Neural progenitor cell (in vitro differentiated cells): ENCODE data around the gene PDGFRB. TPM values are rescaled to one million over a fixed set of nuclear protein-coding genes. Genes with fewer than 3 reads are reported as not detected.

Source experiments
- DNase-seq: peaks from one replicate; pipeline ENCODE4 v3.0.0-alpha.2; 2016; ENCODE audit warnings: low spot score
- H2AFZ ChIP-seq: fragments of 200-600 bp; sonication (generic); replicated peaks from 2 replicates; pipeline ENCODE4 v1.6.1; 2016; ENCODE audit warnings: antibody characterized with exemption
- H3F3A ChIP-seq: fragments of 200-600 bp; sonication (generic); 2 replicates; pipeline ENCODE4 v1.6.1; 2016; ENCODE audit warnings: antibody characterized with exemption, low read depth
- H3K27ac ChIP-seq: fragments of 200-600 bp; sonication (generic); 2 replicates; pipeline ENCODE4 v1.5.1; 2016; ENCODE audit warnings: mild to moderate bottlenecking
- H3K27me3 ChIP-seq: fragments of 200-600 bp; sonication (generic); 2 replicates; pipeline ENCODE4 v1.6.1; 2016; ENCODE audit warnings: mild to moderate bottlenecking, moderate library complexity
- H3K36me3 ChIP-seq: fragments of 200-600 bp; sonication (generic); 2 replicates; pipeline ENCODE4 v1.5.1; 2016
- H3K4me1 ChIP-seq: fragments of 200-600 bp; sonication (generic); 2 replicates; pipeline ENCODE4 v1.6.1; 2016; ENCODE audit warnings: mixed run types
- H3K4me2 ChIP-seq: fragments of 200-600 bp; sonication (generic); 2 replicates; pipeline ENCODE4 v1.6.1; 2016
- H3K4me3 ChIP-seq: fragments of 200-600 bp; sonication (generic); 2 replicates; pipeline ENCODE4 v1.5.1; 2016
- H3K79me2 ChIP-seq: fragments of 200-600 bp; sonication (generic); 2 replicates; pipeline ENCODE4 v1.6.1; 2016; ENCODE audit warnings: low read depth
- H3K9ac ChIP-seq: fragments of 200-600 bp; sonication (generic); 2 replicates; pipeline ENCODE4 v1.6.1; 2016
- H3K9me3 ChIP-seq: fragments of 200-600 bp; sonication (generic); 2 replicates; pipeline ENCODE4 v1.5.1; 2016; ENCODE audit warnings: low read depth
- H4K20me1 ChIP-seq: fragments of 200-600 bp; sonication (generic); 2 replicates; pipeline ENCODE4 v1.6.1; 2016; ENCODE audit warnings: low read depth
- H3K27ac Mint-ChIP-seq: 3 replicates; pipeline ENCODE4 v1.8.0; 2021; ENCODE audit warnings: mixed read lengths
- H3K27me3 Mint-ChIP-seq: 2 replicates; pipeline ENCODE4 v1.8.0; 2022; ENCODE audit warnings: low read depth, mild to moderate bottlenecking, inconsistent platforms, moderate library complexity, mixed read lengths; ENCODE audit not compliant: insufficient read depth
- H3K36me3 Mint-ChIP-seq: 3 replicates; pipeline ENCODE4 v1.8.0; 2021; ENCODE audit warnings: mixed read lengths
- H3K4me1 Mint-ChIP-seq: 3 replicates; pipeline ENCODE4 v1.8.0; 2021; ENCODE audit warnings: mixed read lengths
- H3K4me3 Mint-ChIP-seq: 3 replicates; pipeline ENCODE4 v1.8.0; 2021; ENCODE audit warnings: mild to moderate bottlenecking, moderate library complexity, mixed read lengths
- H3K9me3 Mint-ChIP-seq: 3 replicates; pipeline ENCODE4 v1.8.0; 2020; ENCODE audit warnings: mixed read lengths
- CTCF ChIP-seq: fragments of 200-600 bp; sonication (generic); IDR thresholded peaks from 2 replicates; pipeline ENCODE4 v1.5.1; 2017; ENCODE audit warnings: antibody characterized with exemption, mild to moderate bottlenecking
- EZH2 ChIP-seq: fragments of 200-600 bp; sonication (generic); IDR thresholded peaks from 2 replicates; pipeline ENCODE4 v1.6.1; 2017; ENCODE audit warnings: antibody characterized with exemption, mild to moderate bottlenecking, moderate library complexity
- EZH2phosphoT487 ChIP-seq: fragments of 200-600 bp; sonication (generic); IDR thresholded peaks from 2 replicates; pipeline ENCODE4 v1.6.1; 2017; ENCODE audit warnings: antibody characterized with exemption
- total RNA-seq: library from RNA; depleted of rRNA; stranded (reverse); fragments of >200 nt; gene quantifications from 2 replicates; pipeline ENCODE4 v1.2.3, GENCODE V29; 2015; ENCODE audit warnings: low replicate concordance

Gene PDGFRB
- total RNA-seq, 1 donor from 2014 or later: 8.9 TPM

- Histone ChIP-seq H2AFZ (no peak overlapping the region), H3K4me3 (no peak overlapping the region), H3K4me2 (no peak overlapping the region), H3K9me3 (no peaks in the 10 kb centered on the region), H3K79me2 (no peaks in the 10 kb centered on the region), H3K9ac (no peak overlapping the region), H3K36me3 (no peaks in the 10 kb centered on the region), H3F3A (no peaks in the 10 kb centered on the region), H4K20me1 (no peaks in the 10 kb centered on the region), H3K27ac (no peak overlapping the region), H3K4me1 (no peaks in the 10 kb centered on the region), H3K27me3 (peaks cover 1% of the 10 kb centered on the region)
- H3K36me3 Mint-ChIP-seq: no peaks in the 10 kb centered on the region
- no peak overlapping the region for H3K4me3 Mint-ChIP-seq
- peaks cover 2% of the 10 kb centered on the region for H3K9me3 Mint-ChIP-seq
- H3K27ac Mint-ChIP-seq: no peak overlapping the region
- H3K4me1 Mint-ChIP-seq: peaks cover 17% of the 10 kb centered on the region
- DNase-seq: no peak
- H3K27me3 Mint-ChIP-seq: peaks cover 10% of the 10 kb centered on the region
- TF ChIP-seq EZH2 (no peak), EZH2phosphoT487 (no peak), CTCF (no peak)
These were observed 22.6 kb upstream of the PDGFRB start for GRCh38 chr5:150178262-150178661.

GRCh38 chr5:150177721-150178120, 22.1 kb upstream of the PDGFRB start:
- peaks cover 7% of the 10 kb centered on the region for H3K27me3 Mint-ChIP-seq
- Histone ChIP-seq H3K27ac (no peak overlapping the region), H2AFZ (no peak overlapping the region), H3F3A (no peaks in the 10 kb centered on the region), H3K36me3 (no peaks in the 10 kb centered on the region), H3K79me2 (no peaks in the 10 kb centered on the region), H3K9me3 (no peaks in the 10 kb centered on the region), H3K4me3 (no peak overlapping the region), H3K9ac (no peak overlapping the region), H3K27me3 (peaks cover 4% of the 10 kb centered on the region), H3K4me1 (no peaks in the 10 kb centered on the region), H3K4me2 (no peak overlapping the region), H4K20me1 (no peaks in the 10 kb centered on the region)
- H3K4me1 Mint-ChIP-seq: peaks cover 20% of the 10 kb centered on the region
- peaks cover 2% of the 10 kb centered on the region for H3K9me3 Mint-ChIP-seq
- no peak overlapping the region for H3K27ac Mint-ChIP-seq
- no peak overlapping the region for H3K4me3 Mint-ChIP-seq
- no peak for DNase-seq
- H3K36me3 Mint-ChIP-seq: no peaks in the 10 kb centered on the region
- no peak for TF ChIP-seq EZH2phosphoT487
- TF ChIP-seq EZH2: no peak
- no peak for TF ChIP-seq CTCF

- Mint-ChIP-seq H3K36me3 (no peaks in the 10 kb centered on the region), H3K4me1 (peaks cover 20% of the 10 kb centered on the region), H3K4me3 (no peak overlapping the region), H3K27ac (no peak overlapping the region), H3K9me3 (peaks cover 2% of the 10 kb centered on the region), H3K27me3 (peaks cover 8% of the 10 kb centered on the region)
- Histone ChIP-seq H3K79me2 (no peaks in the 10 kb centered on the region), H3K9ac (no peak overlapping the region), H3K36me3 (no peaks in the 10 kb centered on the region), H3K4me2 (no peak overlapping the region), H3K27me3 (peaks cover 11% of the 10 kb centered on the region), H3K4me3 (no peak overlapping the region), H3F3A (no peaks in the 10 kb centered on the region), H3K4me1 (no peaks in the 10 kb centered on the region), H3K9me3 (no peaks in the 10 kb centered on the region), H4K20me1 (no peaks in the 10 kb centered on the region), H3K27ac (no peak overlapping the region), H2AFZ (no peak overlapping the region)
- no peak for DNase-seq
- no peak for TF ChIP-seq EZH2
- no peak for TF ChIP-seq CTCF
- no peak for TF ChIP-seq EZH2phosphoT487
These were observed 21.3 kb upstream of the PDGFRB start for GRCh38 chr5:150176745-150177477.
